Fibroblast of pulmonary artery (primary cell): Measurements from ENCODE around the gene MEIS2.

ENCODE experiments used
- DNase-seq: peaks from one replicate; pipeline ENCODE4 v3.0.0-alpha.2; 2010; ENCODE audit warnings: low read depth
- H3K4me3 ChIP-seq: replicated peaks from 2 replicates; pipeline ENCODE4 v1.5.1; 2011; ENCODE audit warnings: low read depth, mild to moderate bottlenecking, control low read depth, low read length, moderate library complexity
- TF ChIP-seq, protein P1 (sequence below): IDR thresholded peaks from 2 replicates; pipeline ENCODE4 v1.5.1; 2011; ENCODE audit warnings: mild to moderate bottlenecking, control low read depth, low read length, inconsistent platforms; ENCODE audit errors: missing control alignments

The MEIS2 gene

DNA sequence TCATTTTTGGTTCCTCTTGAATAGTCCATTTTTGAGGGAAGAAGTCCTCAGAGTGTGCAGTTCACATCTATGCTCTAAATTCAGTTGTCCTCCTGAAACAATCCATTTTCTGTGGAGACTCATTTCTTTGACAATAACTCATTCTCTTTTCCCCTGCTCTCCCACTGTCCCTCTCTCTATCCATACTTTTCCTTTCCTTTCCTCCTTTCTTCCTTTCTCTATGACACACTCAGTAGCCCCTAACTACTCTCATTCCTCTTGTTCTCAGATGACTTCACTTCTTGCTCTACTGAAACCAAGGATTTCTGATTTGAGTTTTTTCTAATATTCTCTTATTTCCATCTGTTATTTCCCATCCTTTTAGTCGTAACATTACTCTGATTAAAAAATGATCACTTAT is 16.7 kb upstream of the MEIS2 start:
- TF ChIP-seq, protein P1, sequence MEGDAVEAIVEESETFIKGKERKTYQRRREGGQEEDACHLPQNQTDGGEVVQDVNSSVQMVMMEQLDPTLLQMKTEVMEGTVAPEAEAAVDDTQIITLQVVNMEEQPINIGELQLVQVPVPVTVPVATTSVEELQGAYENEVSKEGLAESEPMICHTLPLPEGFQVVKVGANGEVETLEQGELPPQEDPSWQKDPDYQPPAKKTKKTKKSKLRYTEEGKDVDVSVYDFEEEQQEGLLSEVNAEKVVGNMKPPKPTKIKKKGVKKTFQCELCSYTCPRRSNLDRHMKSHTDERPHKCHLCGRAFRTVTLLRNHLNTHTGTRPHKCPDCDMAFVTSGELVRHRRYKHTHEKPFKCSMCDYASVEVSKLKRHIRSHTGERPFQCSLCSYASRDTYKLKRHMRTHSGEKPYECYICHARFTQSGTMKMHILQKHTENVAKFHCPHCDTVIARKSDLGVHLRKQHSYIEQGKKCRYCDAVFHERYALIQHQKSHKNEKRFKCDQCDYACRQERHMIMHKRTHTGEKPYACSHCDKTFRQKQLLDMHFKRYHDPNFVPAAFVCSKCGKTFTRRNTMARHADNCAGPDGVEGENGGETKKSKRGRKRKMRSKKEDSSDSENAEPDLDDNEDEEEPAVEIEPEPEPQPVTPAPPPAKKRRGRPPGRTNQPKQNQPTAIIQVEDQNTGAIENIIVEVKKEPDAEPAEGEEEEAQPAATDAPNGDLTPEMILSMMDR, result no peak
- DNase-seq, result no peak
- H3K4me3 ChIP-seq, result no peak overlapping the region

DNA sequence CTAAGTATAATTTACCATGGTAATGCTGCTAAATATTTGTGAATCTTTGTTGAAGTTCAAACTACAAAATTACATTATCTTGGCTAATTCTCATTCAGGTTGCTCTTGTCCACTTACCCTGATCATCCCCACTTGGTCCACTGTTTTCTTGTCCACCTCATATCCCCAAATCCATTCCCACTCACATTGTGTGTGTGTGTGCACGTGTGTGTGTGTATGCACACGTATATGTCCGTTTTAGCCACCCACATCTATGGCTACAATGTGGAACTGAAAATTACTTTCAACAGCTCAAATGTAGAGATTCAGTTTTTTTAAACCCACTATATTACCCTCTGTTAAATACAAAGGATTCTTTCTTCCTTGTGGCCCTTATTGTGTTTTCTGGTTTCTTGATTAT is 15.2 kb upstream of the MEIS2 start:
- TF ChIP-seq, protein P1, result no peak
- DNase-seq, result no peak
- no peak overlapping the region for H3K4me3 ChIP-seq

DNA sequence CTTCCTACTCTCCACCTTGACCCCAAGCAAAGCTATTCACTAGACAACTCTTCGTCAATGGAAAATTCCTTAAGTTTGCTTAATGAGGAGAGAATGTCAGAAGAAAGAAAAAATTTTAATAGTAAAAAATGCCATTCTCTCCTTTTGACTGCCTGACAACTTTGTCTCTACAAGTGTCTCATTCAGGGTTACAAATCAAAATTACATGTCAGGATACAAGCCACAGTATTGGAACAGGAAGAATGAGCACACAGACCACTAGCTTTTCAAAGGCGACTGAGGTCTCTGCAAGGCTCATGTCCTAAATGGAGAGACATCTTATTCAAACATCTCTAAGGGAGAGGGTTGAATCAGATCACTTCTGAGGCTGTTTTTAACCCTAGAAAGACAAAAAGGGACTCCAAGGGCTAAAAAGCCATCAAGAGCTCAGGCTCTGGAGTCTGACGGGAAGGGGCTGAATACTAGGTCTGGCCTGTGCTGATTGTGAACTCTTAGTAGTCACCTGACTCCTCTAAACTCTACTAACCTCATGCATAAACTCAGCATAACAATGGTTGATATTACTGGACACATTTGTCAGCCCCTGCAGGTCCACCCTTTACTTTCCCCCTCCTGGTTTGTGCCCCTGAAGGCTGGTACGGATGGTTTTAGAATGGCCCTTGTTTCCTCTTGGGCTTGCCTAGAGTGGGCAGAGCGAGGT is 12.8 kb upstream of the MEIS2 start:
- H3K4me3 ChIP-seq, result no peak overlapping the region
- DNase-seq, result no peak
- TF ChIP-seq, protein P1, result no peak

DNA sequence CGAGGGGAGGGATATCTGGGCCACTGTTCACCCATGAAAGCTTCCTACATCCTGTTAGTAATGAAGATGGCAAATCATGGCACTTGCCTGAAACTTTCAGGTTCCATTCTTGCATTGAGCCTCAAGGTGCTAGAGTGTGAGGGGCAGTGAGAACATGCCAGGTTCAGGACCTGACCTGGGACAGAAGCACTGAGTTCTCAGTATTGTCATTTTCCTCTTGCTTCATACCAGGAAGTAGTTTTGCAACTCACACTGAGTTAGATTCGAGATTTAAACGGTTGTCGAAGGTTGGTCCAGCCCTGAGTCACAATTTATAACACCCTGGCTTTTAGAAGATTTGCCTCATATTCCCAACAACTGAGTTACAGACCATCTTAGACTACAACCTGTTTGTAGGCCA is 11.8 kb upstream of the MEIS2 start:
- DNase-seq, result peak; percentile 82
- TF ChIP-seq, protein P1, result no peak
- no peak overlapping the region for H3K4me3 ChIP-seq

DNA sequence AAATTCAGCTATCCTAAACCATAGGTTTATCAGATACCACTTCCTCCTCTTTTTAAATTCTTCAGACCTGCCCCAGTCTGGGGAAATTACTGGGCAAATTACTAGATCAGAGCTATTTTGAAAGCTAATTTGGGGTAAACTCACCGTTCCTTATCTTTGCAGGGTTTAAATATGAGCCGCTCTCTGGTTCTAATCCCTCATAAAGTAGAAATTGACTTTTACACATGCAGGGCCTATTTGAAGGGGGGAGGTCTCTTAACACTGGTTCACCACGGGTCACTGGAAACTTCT is 11.0 kb upstream of the MEIS2 start:
- DNase-seq, result no peak
- H3K4me3 ChIP-seq, result peak overlapping the region; percentile 50

DNA sequence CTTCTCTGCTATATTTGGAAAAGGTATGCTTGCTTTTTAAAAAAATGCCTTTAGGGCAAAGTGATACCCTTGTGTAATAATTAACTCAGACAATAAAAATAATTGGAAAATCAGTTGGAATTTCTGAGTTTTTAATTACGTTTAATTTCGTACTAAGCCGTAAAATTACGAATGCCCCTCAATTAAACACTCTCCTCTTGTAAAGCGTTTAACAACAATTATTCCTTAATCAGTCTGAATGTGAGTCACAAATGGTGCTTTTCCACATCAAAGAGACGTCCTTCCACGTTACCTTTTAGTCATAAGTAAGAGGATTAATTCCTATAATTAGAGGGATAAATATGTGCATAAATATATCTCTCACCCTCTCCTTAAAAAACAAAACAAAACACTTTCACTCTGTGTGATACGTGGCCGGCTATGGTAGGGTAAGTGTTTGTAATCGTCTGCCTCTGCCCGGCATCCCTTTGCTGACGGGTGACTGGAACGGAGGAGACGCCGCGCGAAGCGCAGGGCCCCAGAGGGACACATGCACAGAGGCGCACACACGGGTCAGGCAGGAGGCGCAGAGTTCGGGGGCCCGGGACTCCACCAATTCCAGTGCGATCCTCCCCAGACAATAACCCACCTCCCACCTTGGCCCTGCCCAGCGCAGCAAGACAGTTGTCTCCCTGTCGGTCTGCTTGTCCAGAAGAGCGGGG is 9.7 kb upstream of the MEIS2 start:
- peak; percentile 79 for DNase-seq
- H3K4me3 ChIP-seq, result peak overlapping the region; percentile 50
- TF ChIP-seq, protein P1, result no peak

More for the DNA sequence above, 11.0 kb upstream of the MEIS2 start:
- TF ChIP-seq, protein P1, result no peak

DNA sequence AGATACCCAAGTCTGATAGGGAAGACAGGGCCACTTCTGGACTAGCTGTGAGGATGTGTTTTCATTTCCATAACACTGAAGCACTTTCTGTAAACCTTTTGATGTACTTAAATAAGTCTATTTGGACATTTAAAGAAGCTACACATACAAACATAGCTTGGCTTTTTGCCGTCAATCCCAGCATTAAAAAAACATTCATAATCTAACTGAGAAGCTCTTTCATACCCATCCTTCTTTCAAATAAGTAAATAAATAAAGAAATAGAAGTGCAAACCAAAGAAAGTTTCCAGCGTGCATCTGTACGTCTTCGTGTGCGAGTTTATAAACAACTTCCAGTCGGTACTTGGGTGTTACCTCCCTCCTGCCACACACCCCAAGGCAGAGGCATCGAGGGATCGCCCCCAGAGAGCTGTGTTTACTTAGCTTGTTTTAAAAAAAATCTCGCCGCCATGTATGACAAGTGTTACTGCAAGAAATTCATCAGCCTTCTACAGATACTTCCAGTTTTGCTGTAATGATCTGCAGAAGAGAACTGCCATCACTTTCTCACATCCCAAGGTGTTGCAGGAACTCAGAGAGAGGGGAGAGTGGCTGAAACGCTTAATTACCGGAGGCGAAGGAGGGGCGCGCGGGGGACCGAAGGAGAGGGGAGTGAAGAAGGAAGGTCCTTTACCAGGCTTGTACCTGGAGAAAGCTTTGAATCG is 9.0 kb upstream of the MEIS2 start:
- no peak for DNase-seq
- H3K4me3 ChIP-seq, result peak overlapping the region; percentile 50
- TF ChIP-seq, protein P1, result no peak
